H1 (cell line): Measurements from ENCODE around the gene SSTR5. TPM values are rescaled to one million over a fixed set of nuclear protein-coding genes. Genes with fewer than 3 reads are reported as not detected.

ENCODE experiments used
- CTCF ChIA-PET: fragments of 300-600 bp; sonication (Branson Sonifier 250); formaldehyde crosslinking; loops from one replicate; lab custom pipeline; 2021; ENCODE audit not compliant: partially characterized antibody; lab: Charles Lee
- POLR2A ChIA-PET: fragments of 300-600 bp; sonication (Branson Sonifier 250); formaldehyde crosslinking; loops from one replicate; lab custom pipeline; 2021; ENCODE audit warnings: inconsistent platforms; ENCODE audit not compliant: partially characterized antibody; lab: Charles Lee
- DNase-seq, 2 experiments: peaks; one replicate each; pipeline versions ENCODE4 v3.0.0 to v3.0.0-alpha.2; 2010 to 2022; ENCODE audit warnings: low spot score in 2 of 2, low read depth in 1 of 2, mixed read lengths in 1 of 2
- FAIRE-seq: peaks from 2 replicates; lab custom pipeline; 2011; peaks lifted over from hg19 to GRCh38; lab: Jason Lieb, UNC
- H2AFZ ChIP-seq: 2 replicates; pipeline ENCODE4 v1.8.1; 2012; ENCODE audit warnings: low read length, inconsistent platforms
- H2AK5ac ChIP-seq: 2 replicates; pipeline ENCODE4 v1.6.1; 2013; ENCODE audit warnings: low read depth, low read length
- H2BK120ac ChIP-seq: replicated peaks from 2 replicates; pipeline ENCODE3; 2013; ENCODE audit warnings: low read depth, low read length, inconsistent platforms
- H2BK12ac ChIP-seq: 2 replicates; pipeline ENCODE4 v1.6.1; 2013; ENCODE audit warnings: low read depth, low read length
- H2BK15ac ChIP-seq: 2 replicates; pipeline ENCODE4 v1.6.1; 2013; ENCODE audit warnings: low read length
- H2BK20ac ChIP-seq: 2 replicates; pipeline ENCODE4 v1.6.1; 2013; ENCODE audit warnings: low read length
- H2BK5ac ChIP-seq: 2 replicates; pipeline ENCODE4 v1.6.1; 2013; ENCODE audit warnings: low read depth, low read length
- H3K14ac ChIP-seq: 2 replicates; pipeline ENCODE4 v1.6.1; 2013; ENCODE audit warnings: inconsistent platforms; ENCODE audit not compliant: insufficient read length
- H3K18ac ChIP-seq: 2 replicates; pipeline ENCODE4 v1.6.1; 2013; ENCODE audit warnings: low read length; ENCODE audit errors: extremely low read depth
- H3K23ac ChIP-seq: 2 replicates; pipeline ENCODE4 v1.6.1; 2013; ENCODE audit warnings: inconsistent platforms; ENCODE audit not compliant: insufficient read length
- H3K23me2 ChIP-seq: 2 replicates; pipeline ENCODE4 v1.6.1; 2013; ENCODE audit warnings: low read depth, low read length
- H3K27ac ChIP-seq: 2 replicates; pipeline ENCODE4 v1.6.1; 2011; ENCODE audit warnings: low read depth, low read length, inconsistent platforms
- H3K27me3 ChIP-seq, 4 experiments: replicated peaks in 1 of 4; 1 replicate in 1 of 4; 2 replicates in 3 of 4; pipeline versions ENCODE4 v1.6.1 to v1.8.1; 2011 to 2013; ENCODE audit warnings: low read length in 3 of 4, mild to moderate bottlenecking in 3 of 4, inconsistent platforms in 2 of 4, mixed read lengths in 2 of 4, moderate library complexity in 1 of 4; ENCODE audit not compliant: control insufficient read depth in 3 of 4, insufficient read depth in 3 of 4; ENCODE audit errors: extremely low read depth in 1 of 4
- H3K36me3 ChIP-seq, 4 experiments: 2 replicates each; pipeline versions ENCODE4 v1.6.1 to v1.8.1; 2011 to 2013; ENCODE audit warnings: mild to moderate bottlenecking in 4 of 4, low read length in 3 of 4, moderate library complexity in 2 of 4, control low read depth in 1 of 4, inconsistent platforms in 1 of 4; ENCODE audit not compliant: insufficient read depth in 4 of 4, control insufficient read depth in 2 of 4
- H3K4ac ChIP-seq: replicated peaks from 2 replicates; pipeline ENCODE3; 2013; ENCODE audit warnings: low read length, low read depth, mixed read lengths, inconsistent platforms; ENCODE audit not compliant: insufficient read length
- H3K4me1 ChIP-seq, 4 experiments: replicated peaks in 1 of 4; 1 replicate in 1 of 4; 2 replicates in 3 of 4; pipeline versions ENCODE4 v1.6.1 to v1.8.1; 2011 to 2013; ENCODE audit warnings: low read length in 3 of 4, inconsistent platforms in 2 of 4, mixed read lengths in 1 of 4; ENCODE audit not compliant: insufficient read depth in 4 of 4, control insufficient read depth in 3 of 4
- H3K4me2 ChIP-seq, 2 experiments: 2 replicates each; pipeline versions ENCODE4 v1.6.1 to v1.8.1; 2011 to 2013; ENCODE audit warnings: low read depth in 2 of 2, low read length in 2 of 2, control low read depth in 1 of 2, inconsistent platforms in 1 of 2, mild to moderate bottlenecking in 1 of 2; ENCODE audit not compliant: insufficient read depth in 1 of 2
- H3K4me3 ChIP-seq, 4 experiments: fragments of 200-600, 300-600 bp in 1 of 4; sonication (generic), shearing (Covaris generic), sonication (Bioruptor Twin) in 1 of 4; 2 replicates each; pipeline versions ENCODE4 v1.5.1 to v1.8.1; 2011 to 2016; ENCODE audit warnings: low read length in 4 of 4, low read depth in 3 of 4, control low read depth in 2 of 4, inconsistent platforms in 2 of 4, mild to moderate bottlenecking in 2 of 4, mixed read lengths in 1 of 4, moderate library complexity in 1 of 4; ENCODE audit not compliant: insufficient read depth in 2 of 4; ENCODE audit errors: extremely low read depth in 1 of 4
- H3K56ac ChIP-seq: replicated peaks from 2 replicates; pipeline ENCODE3; 2013; ENCODE audit warnings: low read depth, mild to moderate bottlenecking, mixed read lengths, low read length, inconsistent platforms; ENCODE audit not compliant: insufficient read length
- H3K79me1 ChIP-seq: 2 replicates; pipeline ENCODE4 v1.6.1; 2013; ENCODE audit warnings: low read depth, low read length, control low read depth
- H3K79me2 ChIP-seq, 2 experiments: 2 replicates each; pipeline versions ENCODE4 v1.6.1 to v1.8.1; 2012 to 2013; ENCODE audit warnings: low read length in 2 of 2, mild to moderate bottlenecking in 2 of 2, inconsistent platforms in 1 of 2; ENCODE audit not compliant: insufficient read depth in 2 of 2, control insufficient read depth in 1 of 2
- H3K9ac ChIP-seq, 4 experiments: replicated peaks in 1 of 4; 1 replicate in 1 of 4; 2 replicates in 3 of 4; pipeline versions ENCODE4 v1.6.1 to v1.8.1; 2011 to 2013; ENCODE audit warnings: low read depth in 3 of 4, low read length in 3 of 4, control low read depth in 2 of 4, mild to moderate bottlenecking in 2 of 4, moderate library complexity in 2 of 4, inconsistent platforms in 1 of 4; ENCODE audit errors: extremely low read depth in 1 of 4
- H3K9me3 ChIP-seq, 2 experiments: 2 replicates each; pipeline versions ENCODE4 v1.6.1 to v1.8.1; 2012 to 2013; ENCODE audit warnings: mild to moderate bottlenecking in 2 of 2, moderate library complexity in 2 of 2, control low read depth in 1 of 2, inconsistent platforms in 1 of 2, low read depth in 1 of 2, low read length in 1 of 2, mixed read lengths in 1 of 2; ENCODE audit not compliant: insufficient read depth in 2 of 2
- H4K20me1 ChIP-seq, 2 experiments: replicated peaks in 1 of 2; 2 replicates each; pipeline versions ENCODE3 to v1.8.1; 2011 to 2013; ENCODE audit warnings: inconsistent platforms in 2 of 2, low read length in 2 of 2, mild to moderate bottlenecking in 1 of 2; ENCODE audit not compliant: insufficient read depth in 2 of 2, control insufficient read depth in 1 of 2
- H4K5ac ChIP-seq: 2 replicates; pipeline ENCODE4 v1.6.1; 2013; ENCODE audit warnings: low read length, low read depth, mixed read lengths, inconsistent platforms; ENCODE audit not compliant: insufficient read length
- H4K8ac ChIP-seq: 2 replicates; pipeline ENCODE4 v1.8.0; 2013; ENCODE audit warnings: mild to moderate bottlenecking, moderate library complexity, low read length, inconsistent platforms; ENCODE audit not compliant: insufficient read depth; ENCODE audit errors: extremely low read depth
- H4K91ac ChIP-seq: replicated peaks from 2 replicates; pipeline ENCODE3; 2013; ENCODE audit warnings: low read length, mixed read lengths, inconsistent platforms; ENCODE audit not compliant: insufficient read length
- EZH2 ChIP-seq: fragments of 200-600 bp; sonication (generic); IDR thresholded peaks from 2 replicates; pipeline ENCODE4 v1.7.1; 2012; ENCODE audit warnings: low read depth, mild to moderate bottlenecking, moderate library complexity, low read length, inconsistent platforms; ENCODE audit not compliant: severe bottlenecking
- JUN ChIP-seq: IDR thresholded peaks from 2 replicates; pipeline ENCODE4 v1.6.1; 2011; ENCODE audit warnings: low read depth, mild to moderate bottlenecking, improper control_type of control experiment, low read length
- KDM1A ChIP-seq: fragments of 200-600, 300-600 bp; sonication (generic); IDR thresholded peaks from 2 replicates; pipeline ENCODE4 v1.7.1; 2016; ENCODE audit warnings: mild to moderate bottlenecking, low read length, borderline replicate concordance
- MAX ChIP-seq: IDR thresholded peaks from 2 replicates; pipeline ENCODE4 v1.6.1; 2012; ENCODE audit warnings: inconsistent platforms
- POU5F1 ChIP-seq: IDR thresholded peaks from 2 replicates; pipeline ENCODE4 v1.6.1; 2011; ENCODE audit warnings: low read depth, mild to moderate bottlenecking, low read length, moderate library complexity
- RAD21 ChIP-seq, 2 experiments: IDR thresholded peaks in 1 of 2; conservative IDR thresholded peaks in 1 of 2; 2 replicates each; pipeline ENCODE4 v1.6.1; 2011; ENCODE audit warnings: low read depth in 2 of 2, low read length in 2 of 2, improper control_type of control experiment in 1 of 2, inconsistent platforms in 1 of 2, mild to moderate bottlenecking in 1 of 2, moderate library complexity in 1 of 2
- RFX5 ChIP-seq: IDR thresholded peaks from 2 replicates; pipeline ENCODE4 v1.6.1; 2011; ENCODE audit warnings: low read depth, low read length, improper control_type of control experiment, borderline replicate concordance
- WGBS, 2 experiments: shearing (Covaris generic) in 1 of 2; methylation state at CpG; one replicate each; pipeline versions ENCODE4 v1.1.6 to v1.1.7; 2013 to 2015; ENCODE audit warnings: low lambda C conversion rate in 2 of 2, mixed read lengths in 2 of 2, inconsistent platforms in 1 of 2, low coverage in 1 of 2, missing lambda C conversion rate in 1 of 2; ENCODE audit not compliant: insufficient replicate concordance in 2 of 2, insufficient coverage in 1 of 2, insufficient read length in 1 of 2; ENCODE audit errors: extremely low coverage in 1 of 2, missing lambda C conversion rate in 1 of 2; 5-methylcytosine and 5-hydroxymethylcytosine counted together
- polyA plus RNA-seq, 7 experiments: library from polyadenylated mRNA; depleted of rRNA in 3 of 7; stranded (reverse) in 5 of 7; unstranded in 2 of 7; fragments of >200 nt in 5 of 7; fragments of 200-250 nt in 2 of 7; gene quantifications; 1 replicate in 5 of 7; 2 replicates in 1 of 7; 4 replicates in 1 of 7; pipeline versions ENCODE4 v1.2.1 to v1.2.3, GENCODE V29; 2011 to 2013; ENCODE audit warnings: missing spikeins in 2 of 7, mixed read lengths in 2 of 7
- total RNA-seq: library from RNA; stranded (reverse); fragmentation: NEBNext Ultra II Directional; extraction: Animal tissue kit (Norgen Biotek cat#: 25700); gene quantifications from 2 replicates; pipeline ENCODE4 v1.2.1, GENCODE V29; 2021
- TF ChIP-seq, protein P1 (sequence below): IDR thresholded peaks from 2 replicates; pipeline ENCODE4 v1.6.1; 2011; ENCODE audit warnings: low read length, improper control_type of control experiment
- TF ChIP-seq, protein P2 (sequence below): IDR thresholded peaks from 2 replicates; pipeline ENCODE4 v1.6.1; 2012; ENCODE audit warnings: low read length, inconsistent platforms

The SSTR5 gene
- total and polyA plus RNA-seq, 2 of the 8 experiments (the other 6 are each of a cell fraction or from before 2014, with no cell fraction given), result 0.56 to 0.60 TPM

GRCh38 chr16:1074379-1074649, 1.8 kb downstream of the SSTR5 start:
- H4K91ac ChIP-seq, result no peak overlapping the region
- TF ChIP-seq MAX (no peak), RAD21 (IDR thresholded peaks at IDR 0.05 in 1 of 2, conservative IDR thresholded peaks at IDR 0.05 in 1 of 2; ENCODE audit: low read depth in 2 of 2, low read length in 2 of 2) (no peak), KDM1A (no peak), POU5F1 (no peak), JUN (no peak), EZH2 (no peak), RFX5 (no peak)
- TF ChIP-seq, protein P1, sequence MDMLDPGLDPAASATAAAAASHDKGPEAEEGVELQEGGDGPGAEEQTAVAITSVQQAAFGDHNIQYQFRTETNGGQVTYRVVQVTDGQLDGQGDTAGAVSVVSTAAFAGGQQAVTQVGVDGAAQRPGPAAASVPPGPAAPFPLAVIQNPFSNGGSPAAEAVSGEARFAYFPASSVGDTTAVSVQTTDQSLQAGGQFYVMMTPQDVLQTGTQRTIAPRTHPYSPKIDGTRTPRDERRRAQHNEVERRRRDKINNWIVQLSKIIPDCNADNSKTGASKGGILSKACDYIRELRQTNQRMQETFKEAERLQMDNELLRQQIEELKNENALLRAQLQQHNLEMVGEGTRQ, result no peak
- TF ChIP-seq, protein P2, sequence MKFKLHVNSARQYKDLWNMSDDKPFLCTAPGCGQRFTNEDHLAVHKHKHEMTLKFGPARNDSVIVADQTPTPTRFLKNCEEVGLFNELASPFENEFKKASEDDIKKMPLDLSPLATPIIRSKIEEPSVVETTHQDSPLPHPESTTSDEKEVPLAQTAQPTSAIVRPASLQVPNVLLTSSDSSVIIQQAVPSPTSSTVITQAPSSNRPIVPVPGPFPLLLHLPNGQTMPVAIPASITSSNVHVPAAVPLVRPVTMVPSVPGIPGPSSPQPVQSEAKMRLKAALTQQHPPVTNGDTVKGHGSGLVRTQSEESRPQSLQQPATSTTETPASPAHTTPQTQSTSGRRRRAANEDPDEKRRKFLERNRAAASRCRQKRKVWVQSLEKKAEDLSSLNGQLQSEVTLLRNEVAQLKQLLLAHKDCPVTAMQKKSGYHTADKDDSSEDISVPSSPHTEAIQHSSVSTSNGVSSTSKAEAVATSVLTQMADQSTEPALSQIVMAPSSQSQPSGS, result no peak

More at GRCh38 chr16:1074379-1074649, 1.8 kb downstream of the SSTR5 start:
- POLR2A ChIA-PET, result no interaction called here
- Histone ChIP-seq H3K79me2 (no peaks in the 10 kb centered on the region), H2BK15ac (0 out of 2 replicates have a peak overlapping the region, but pooled peaks have one; percentile 72), H3K9ac (no peak overlapping the region), H3K9me3 (no peaks in the 10 kb centered on the region), H3K4ac (no peak overlapping the region), H2BK5ac (no peak overlapping the region), H3K23me2 (peaks cover 7% of the 10 kb centered on the region; the same call in 1 of the 2 replicates), H2BK12ac (no peak overlapping the region), H3K79me1 (no peaks in the 10 kb centered on the region), H3K4me1 (peaks cover 0 to 22% (median 16%) of the 10 kb centered on the region in 4 experiments; a peak in 6 of 7 replicates), H4K8ac (peak overlapping the region; percentile 51; the same call in 1 of the 2 replicates), H3K4me3 (no peak overlapping the region), H3K23ac (no peak overlapping the region), H2BK20ac (no peak overlapping the region), H3K36me3 (no peaks in the 10 kb centered on the region), H3K27ac (no peak overlapping the region), H2AK5ac (no peak overlapping the region), H3K18ac (no peak overlapping the region), H3K56ac (no peak overlapping the region), H3K4me2 (no peak overlapping the region), H4K5ac (no peak overlapping the region), H3K14ac (no peak overlapping the region), H3K27me3 (peaks cover 2 to 16% (median 12%) of the 10 kb centered on the region in 4 experiments; a peak in 6 of 7 replicates), H4K20me1 (peaks cover 0 to 5% of the 10 kb centered on the region in 2 experiments), H2BK120ac (no peak overlapping the region), H2AFZ (no peak overlapping the region)
- 88% methylated on average over 10 of the region's 11 CpGs; no CpG with 5 or more reads in 1 of the 2 experiments for WGBS, 2 experiments
- FAIRE-seq (no peak), DNase-seq (no peak)
- CTCF ChIA-PET, result interaction anchor here (1.0 to 2.6 kb wide), 11 partner anchors 9 to 86 kb away, joined by 3 to 8 read pairs (median 4); no protein-coding TSS in a partner anchor
